Neural cell (in vitro differentiated cells): ENCODE measurements around the gene MAML2. TPM values are rescaled to one million over a fixed set of nuclear protein-coding genes. Genes with fewer than 3 reads are reported as not detected.
A peak's percentile ranks its signal among the peaks of the same experiment; 100 is the strongest.

Experiments
- H2AFZ ChIP-seq: fragments of 200-600, 300-800 bp; sonication (generic), shearing (Covaris generic); 2 replicates; pipeline ENCODE4 v1.6.0; 2014; ENCODE audit warnings: low read depth, mild to moderate bottlenecking, antibody characterized with exemption, low read length, moderate library complexity
- H3F3A ChIP-seq: fragments of 200-600 bp; shearing (Covaris generic); 2 replicates; pipeline ENCODE4 v1.6.1; 2016; ENCODE audit warnings: mild to moderate bottlenecking, moderate library complexity, mixed read lengths, antibody characterized with exemption, low read length; ENCODE audit not compliant: insufficient read depth, poor library complexity, severe bottlenecking
- H3K27ac ChIP-seq: fragments of 200-600, 300-800 bp; sonication (generic), shearing (Covaris generic); 2 replicates; pipeline ENCODE4 v1.5.1; 2014; ENCODE audit warnings: mild to moderate bottlenecking, low read length, moderate library complexity
- H3K27me3 ChIP-seq: fragments of 300-800, 200-600 bp; sonication (generic), shearing (Covaris generic); 2 replicates; pipeline ENCODE4 v1.6.0; 2014; ENCODE audit warnings: mild to moderate bottlenecking, low read depth, low read length, moderate library complexity; ENCODE audit not compliant: insufficient read depth
- H3K36me3 ChIP-seq: fragments of 300-800, 200-600 bp; sonication (generic), shearing (Covaris generic); 2 replicates; pipeline ENCODE4 v1.5.1; 2014; ENCODE audit warnings: mild to moderate bottlenecking, antibody characterized with exemption, low read length, moderate library complexity; ENCODE audit not compliant: insufficient read depth
- H3K4me2 ChIP-seq: fragments of 300-800, 200-600 bp; sonication (generic), shearing (Covaris generic); 2 replicates; pipeline ENCODE4 v1.6.0; 2014; ENCODE audit warnings: mild to moderate bottlenecking, low read length
- H3K4me3 ChIP-seq: fragments of 300-800, 200-600 bp; sonication (generic), shearing (Covaris generic); 2 replicates; pipeline ENCODE4 v1.5.1; 2014; ENCODE audit warnings: mild to moderate bottlenecking, low read length, moderate library complexity
- H3K79me2 ChIP-seq: fragments of 200-600 bp; shearing (Covaris generic); replicated peaks from 2 replicates; pipeline ENCODE4 v1.6.0; 2014; ENCODE audit warnings: mild to moderate bottlenecking, low read length, moderate library complexity; ENCODE audit not compliant: insufficient read depth
- H3K9ac ChIP-seq: fragments of 300-800, 200-600 bp; sonication (generic), shearing (Covaris generic); 2 replicates; pipeline ENCODE4 v1.6.1; 2016; ENCODE audit warnings: mild to moderate bottlenecking, low read length, mixed read lengths
- H3K9me2 ChIP-seq: fragments of 200-600 bp; shearing (Covaris generic); 2 replicates; pipeline ENCODE4 v1.6.1; 2016; ENCODE audit warnings: mild to moderate bottlenecking, low read length, mixed read lengths; ENCODE audit not compliant: insufficient read depth
- H3K9me3 ChIP-seq: fragments of 200-600, 300-800 bp; sonication (generic), shearing (Covaris generic); 2 replicates; pipeline ENCODE4 v1.6.1; 2016; ENCODE audit warnings: mild to moderate bottlenecking, mixed run types, low read length, moderate library complexity, mixed read lengths
- H4K20me1 ChIP-seq: fragments of 200-600 bp; shearing (Covaris generic); 2 replicates; pipeline ENCODE4 v1.6.1; 2016; ENCODE audit warnings: mild to moderate bottlenecking, mixed run types; ENCODE audit not compliant: insufficient read depth
- EP300 ChIP-seq: fragments of 450-650 bp; conservative IDR thresholded peaks from 2 replicates; pipeline ENCODE4 v1.6.1; 2014; ENCODE audit warnings: antibody characterized with exemption, mild to moderate bottlenecking, moderate library complexity; ENCODE audit not compliant: poor library complexity, severe bottlenecking
- EZH2 ChIP-seq: fragments of 200-600, 300-800 bp; shearing (Covaris generic), sonication (generic); IDR thresholded peaks from 2 replicates; pipeline ENCODE4 v1.6.1; 2014; ENCODE audit warnings: antibody characterized with exemption, low read length, borderline replicate concordance, mild to moderate bottlenecking; ENCODE audit not compliant: insufficient read depth, poor library complexity, severe bottlenecking
- MXI1 ChIP-seq: fragments of 450-650 bp; conservative IDR thresholded peaks from 2 replicates; pipeline ENCODE4 v1.6.1; 2014; ENCODE audit warnings: antibody characterized with exemption, mild to moderate bottlenecking; ENCODE audit not compliant: poor library complexity, severe bottlenecking
- POLR2AphosphoS5 ChIP-seq: IDR thresholded peaks from 2 replicates; pipeline ENCODE4 v1.6.1; 2012
- RAD21 ChIP-seq: fragments of 450-650 bp; conservative IDR thresholded peaks from 2 replicates; pipeline ENCODE4 v1.6.1; 2014; ENCODE audit warnings: antibody characterized with exemption, mild to moderate bottlenecking, moderate library complexity
- SMC3 ChIP-seq: fragments of 450-650 bp; conservative IDR thresholded peaks from 2 replicates; pipeline ENCODE4 v1.6.1; 2014; ENCODE audit warnings: antibody characterized with exemption, mild to moderate bottlenecking, moderate library complexity; ENCODE audit not compliant: poor library complexity
- TAF1 ChIP-seq: IDR thresholded peaks from 2 replicates; pipeline ENCODE4 v1.6.1; 2012; ENCODE audit warnings: low read depth
- polyA plus RNA-seq: library from polyadenylated mRNA; depleted of rRNA; stranded (reverse); fragments of >200 nt; gene quantifications from 2 replicates; pipeline ENCODE4 v1.2.3, GENCODE V29; 2014
- TF ChIP-seq, protein P1 (sequence below): IDR thresholded peaks from 2 replicates; pipeline ENCODE4 v1.6.1; 2012; ENCODE audit warnings: borderline replicate concordance
- TF ChIP-seq, protein P2 (sequence below): fragments of 450-650 bp; IDR thresholded peaks from 2 replicates; pipeline ENCODE4 v1.5.1; 2014; ENCODE audit warnings: antibody characterized with exemption, mild to moderate bottlenecking, moderate library complexity; ENCODE audit not compliant: poor library complexity, severe bottlenecking

MAML2 gene
- polyA plus RNA-seq, 1 donor from 2014 or later: 3.6 TPM

- H3K9me3 ChIP-seq: no peaks in the 10 kb centered on the region
- no peaks in the 10 kb centered on the region for H3K9me2 ChIP-seq
- H3K4me2 ChIP-seq: no peak overlapping the region
- H4K20me1 ChIP-seq: no peaks in the 10 kb centered on the region
- H3K27ac ChIP-seq: peak overlapping the region; percentile 10
- H3K36me3 ChIP-seq: no peaks in the 10 kb centered on the region
- H3K4me3 ChIP-seq: no peak overlapping the region
- no peaks in the 10 kb centered on the region for H3K27me3 ChIP-seq
- no peak overlapping the region for H3K9ac ChIP-seq
- no peaks in the 10 kb centered on the region for H3K79me2 ChIP-seq
- TF ChIP-seq, protein P1, sequence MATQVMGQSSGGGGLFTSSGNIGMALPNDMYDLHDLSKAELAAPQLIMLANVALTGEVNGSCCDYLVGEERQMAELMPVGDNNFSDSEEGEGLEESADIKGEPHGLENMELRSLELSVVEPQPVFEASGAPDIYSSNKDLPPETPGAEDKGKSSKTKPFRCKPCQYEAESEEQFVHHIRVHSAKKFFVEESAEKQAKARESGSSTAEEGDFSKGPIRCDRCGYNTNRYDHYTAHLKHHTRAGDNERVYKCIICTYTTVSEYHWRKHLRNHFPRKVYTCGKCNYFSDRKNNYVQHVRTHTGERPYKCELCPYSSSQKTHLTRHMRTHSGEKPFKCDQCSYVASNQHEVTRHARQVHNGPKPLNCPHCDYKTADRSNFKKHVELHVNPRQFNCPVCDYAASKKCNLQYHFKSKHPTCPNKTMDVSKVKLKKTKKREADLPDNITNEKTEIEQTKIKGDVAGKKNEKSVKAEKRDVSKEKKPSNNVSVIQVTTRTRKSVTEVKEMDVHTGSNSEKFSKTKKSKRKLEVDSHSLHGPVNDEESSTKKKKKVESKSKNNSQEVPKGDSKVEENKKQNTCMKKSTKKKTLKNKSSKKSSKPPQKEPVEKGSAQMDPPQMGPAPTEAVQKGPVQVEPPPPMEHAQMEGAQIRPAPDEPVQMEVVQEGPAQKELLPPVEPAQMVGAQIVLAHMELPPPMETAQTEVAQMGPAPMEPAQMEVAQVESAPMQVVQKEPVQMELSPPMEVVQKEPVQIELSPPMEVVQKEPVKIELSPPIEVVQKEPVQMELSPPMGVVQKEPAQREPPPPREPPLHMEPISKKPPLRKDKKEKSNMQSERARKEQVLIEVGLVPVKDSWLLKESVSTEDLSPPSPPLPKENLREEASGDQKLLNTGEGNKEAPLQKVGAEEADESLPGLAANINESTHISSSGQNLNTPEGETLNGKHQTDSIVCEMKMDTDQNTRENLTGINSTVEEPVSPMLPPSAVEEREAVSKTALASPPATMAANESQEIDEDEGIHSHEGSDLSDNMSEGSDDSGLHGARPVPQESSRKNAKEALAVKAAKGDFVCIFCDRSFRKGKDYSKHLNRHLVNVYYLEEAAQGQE: peak; percentile 46
- TF ChIP-seq EP300: no peak
- no peak for TF ChIP-seq EZH2
- no peak for TF ChIP-seq SMC3
- H3F3A ChIP-seq: no peaks in the 10 kb centered on the region
- no peak overlapping the region for H2AFZ ChIP-seq
Observed at GRCh38 chr11:96017856-96018255, 325.1 kb downstream of the MAML2 start.

GRCh38 chr11:96016978-96017502 lies 326.0 kb downstream of the MAML2 start:
- Histone ChIP-seq H3K9me3 (no peaks in the 10 kb centered on the region), H3K27ac (no peak overlapping the region), H3K9me2 (no peaks in the 10 kb centered on the region)

GRCh38 chr11:96015906-96016565 lies 327.0 kb downstream of the MAML2 start:
- Histone ChIP-seq H3K27ac (no peak overlapping the region), H2AFZ (no peak overlapping the region), H3K4me2 (no peak overlapping the region), H3F3A (no peaks in the 10 kb centered on the region), H3K27me3 (no peaks in the 10 kb centered on the region), H3K9me2 (no peaks in the 10 kb centered on the region), H3K9me3 (no peaks in the 10 kb centered on the region), H4K20me1 (no peaks in the 10 kb centered on the region), H3K79me2 (no peaks in the 10 kb centered on the region), H3K4me3 (no peak overlapping the region), H3K9ac (no peak overlapping the region), H3K36me3 (no peaks in the 10 kb centered on the region)
- TF ChIP-seq TAF1 (no peak), SMC3 (no peak), MXI1 (no peak), POLR2AphosphoS5 (no peak), EP300 (no peak), RAD21 (no peak), EZH2 (no peak)
- TF ChIP-seq, protein P1: no peak
- TF ChIP-seq, protein P2, sequence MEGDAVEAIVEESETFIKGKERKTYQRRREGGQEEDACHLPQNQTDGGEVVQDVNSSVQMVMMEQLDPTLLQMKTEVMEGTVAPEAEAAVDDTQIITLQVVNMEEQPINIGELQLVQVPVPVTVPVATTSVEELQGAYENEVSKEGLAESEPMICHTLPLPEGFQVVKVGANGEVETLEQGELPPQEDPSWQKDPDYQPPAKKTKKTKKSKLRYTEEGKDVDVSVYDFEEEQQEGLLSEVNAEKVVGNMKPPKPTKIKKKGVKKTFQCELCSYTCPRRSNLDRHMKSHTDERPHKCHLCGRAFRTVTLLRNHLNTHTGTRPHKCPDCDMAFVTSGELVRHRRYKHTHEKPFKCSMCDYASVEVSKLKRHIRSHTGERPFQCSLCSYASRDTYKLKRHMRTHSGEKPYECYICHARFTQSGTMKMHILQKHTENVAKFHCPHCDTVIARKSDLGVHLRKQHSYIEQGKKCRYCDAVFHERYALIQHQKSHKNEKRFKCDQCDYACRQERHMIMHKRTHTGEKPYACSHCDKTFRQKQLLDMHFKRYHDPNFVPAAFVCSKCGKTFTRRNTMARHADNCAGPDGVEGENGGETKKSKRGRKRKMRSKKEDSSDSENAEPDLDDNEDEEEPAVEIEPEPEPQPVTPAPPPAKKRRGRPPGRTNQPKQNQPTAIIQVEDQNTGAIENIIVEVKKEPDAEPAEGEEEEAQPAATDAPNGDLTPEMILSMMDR: no peak

More at GRCh38 chr11:96016978-96017502, 326.0 kb downstream of the MAML2 start:
- no peaks in the 10 kb centered on the region for H3K36me3 ChIP-seq
- no peak overlapping the region for H3K4me3 ChIP-seq
- H3F3A ChIP-seq: no peaks in the 10 kb centered on the region
- no peaks in the 10 kb centered on the region for H3K27me3 ChIP-seq
- H3K79me2 ChIP-seq: no peaks in the 10 kb centered on the region
- no peaks in the 10 kb centered on the region for H4K20me1 ChIP-seq
- H3K4me2 ChIP-seq: no peak overlapping the region
- TF ChIP-seq POLR2AphosphoS5: no peak
- no peak overlapping the region for H3K9ac ChIP-seq
- H2AFZ ChIP-seq: no peak overlapping the region
